Stimulated activated CD8-positive, alpha-beta memory T cell treated with anti-CD3 and anti-CD28 coated beads, Interleukin-4, amount 100 ng/mL, for 1 hour (primary cell): ENCODE measurements around the gene MACROD2.

Experiments used
- DNase-seq, 2 donors: peaks; one replicate each; pipeline ENCODE4 v3.0.0-alpha.2; 2020; ENCODE audit warnings: low read depth in 2 of 2, low spot score in 1 of 2

Gene MACROD2

DNA sequence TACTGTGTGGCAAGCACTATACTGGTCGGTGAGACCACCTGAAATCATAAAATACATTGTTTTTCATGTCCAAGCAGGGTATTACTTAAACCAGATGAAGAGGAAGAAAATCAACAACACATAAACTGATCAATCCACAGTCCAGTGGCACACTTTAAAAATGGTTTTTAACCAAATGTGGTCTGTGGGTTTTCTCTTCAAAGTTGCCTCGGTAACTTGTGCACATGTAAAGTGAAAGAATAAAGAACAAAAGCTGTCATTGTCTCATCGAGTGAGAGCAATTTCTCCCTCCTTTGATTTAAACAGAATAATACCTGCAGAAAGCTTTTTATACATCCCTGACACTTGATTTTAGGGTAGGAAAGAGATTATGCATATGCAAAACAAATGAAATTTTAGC, 338.4 kb downstream of the MACROD2 start:
- no peak for DNase-seq

DNA sequence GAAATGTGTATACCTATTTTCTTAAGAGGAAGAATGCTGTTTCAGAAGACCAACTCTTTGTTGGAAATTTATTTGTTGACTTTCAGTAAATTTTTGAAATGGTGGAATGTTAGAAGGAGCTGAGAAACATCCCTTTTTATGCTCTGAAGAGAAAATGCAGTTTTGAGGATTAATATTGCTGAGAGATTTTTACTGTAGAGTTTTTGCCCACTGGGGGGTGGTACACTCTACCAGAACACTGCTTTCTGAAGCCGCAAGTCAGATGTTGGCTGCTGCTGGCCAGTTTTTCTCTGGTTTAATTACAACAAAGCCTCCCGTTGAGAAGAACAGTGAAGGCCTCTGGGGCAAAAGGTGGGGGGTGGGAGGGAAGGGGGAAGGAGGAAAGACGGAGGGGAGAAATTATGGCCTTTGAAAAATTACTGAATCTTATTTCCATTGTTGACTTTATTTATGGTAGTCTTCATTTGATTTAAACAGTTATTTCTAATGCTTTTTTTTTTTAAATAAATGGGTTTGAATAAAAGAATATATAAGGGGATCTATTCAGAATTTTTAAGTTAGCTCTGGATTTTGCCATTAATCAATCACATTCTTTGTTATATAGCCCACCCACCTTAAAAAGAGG, 339.1 kb downstream of the MACROD2 start:
- no peak for DNase-seq

DNA sequence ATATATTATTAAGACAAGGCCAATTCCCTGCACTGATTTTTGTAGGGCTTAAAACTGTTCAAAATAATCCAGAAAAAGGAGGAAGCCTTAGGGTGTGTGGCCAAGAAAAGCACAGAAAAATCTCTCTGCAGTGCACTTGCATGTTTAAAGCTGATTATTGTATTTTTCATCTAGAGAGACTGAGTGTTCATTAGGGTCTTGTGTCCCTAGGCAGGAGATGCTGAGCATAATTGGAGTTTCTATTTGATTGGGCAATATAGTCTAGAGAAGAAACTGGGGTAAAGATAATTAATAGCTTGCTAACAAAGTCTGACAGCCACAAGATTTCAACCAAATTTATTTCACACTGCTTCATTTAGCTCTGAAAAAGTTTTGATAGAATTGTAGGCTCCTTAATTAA, 339.7 kb downstream of the MACROD2 start:
- DNase-seq = no peak

DNA sequence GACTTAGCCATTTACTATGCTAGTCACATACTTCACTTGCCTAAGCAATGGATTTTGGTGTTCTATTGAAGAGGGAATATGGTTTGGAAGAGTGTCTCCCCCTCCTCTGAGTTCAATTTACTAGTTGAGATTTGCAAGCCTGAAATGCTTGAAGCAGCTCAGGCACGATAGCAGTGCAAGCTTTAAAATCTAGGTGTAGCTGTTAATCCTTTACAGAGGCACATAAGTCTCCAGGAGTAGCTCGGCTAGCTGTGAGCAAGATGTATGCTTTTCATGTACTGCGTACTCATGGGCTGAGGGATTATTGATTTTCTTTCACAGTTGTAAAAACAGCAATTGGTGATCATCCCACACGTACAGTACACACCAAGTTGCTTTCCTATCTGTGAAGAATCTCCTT, 341.4 kb downstream of the MACROD2 start:
- DNase-seq = no peak

DNA sequence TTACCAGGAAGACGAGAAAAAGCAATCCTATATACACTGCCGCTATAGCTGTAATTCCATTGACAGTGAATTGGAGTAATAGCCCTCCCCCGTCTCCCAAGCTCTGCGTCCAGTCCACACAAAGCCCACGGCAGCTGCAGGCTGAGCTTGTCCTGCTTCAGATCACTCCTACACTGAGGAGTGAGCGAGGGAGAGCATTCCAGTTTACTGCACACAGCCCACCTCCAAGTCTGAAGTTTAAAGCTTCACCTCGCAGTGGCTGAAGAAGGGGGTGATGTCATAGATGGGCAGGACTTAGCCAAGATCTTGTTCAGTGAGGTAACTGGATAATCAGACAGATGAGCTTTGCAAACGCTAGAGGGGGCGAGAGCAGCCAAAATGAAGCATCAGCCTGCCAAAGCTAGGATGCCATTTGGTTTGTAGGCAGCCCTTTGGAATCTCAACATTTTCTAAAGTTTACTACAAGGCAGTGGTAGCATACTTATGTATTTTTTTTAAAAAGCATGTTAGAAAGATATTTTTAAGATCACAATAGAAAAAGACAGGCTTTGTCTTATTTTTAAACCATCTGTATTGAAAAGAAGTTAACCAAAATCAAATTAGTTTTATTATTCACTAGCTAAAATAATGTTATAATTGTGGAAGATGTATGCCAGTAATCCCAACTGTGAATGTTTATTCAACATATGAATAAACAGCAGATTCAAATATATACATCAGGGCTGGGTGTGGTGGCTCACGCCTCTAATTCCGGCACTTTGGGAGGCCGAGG, 342.3 kb downstream of the MACROD2 start, which contains the start of gene FLRT3:
Gene FLRT3 (minus strand): TSS at position 213 of the 772 bp plus-strand sequence. CDS start 10,106 bp downstream, outside the sequence.
- no peak for DNase-seq

DNA sequence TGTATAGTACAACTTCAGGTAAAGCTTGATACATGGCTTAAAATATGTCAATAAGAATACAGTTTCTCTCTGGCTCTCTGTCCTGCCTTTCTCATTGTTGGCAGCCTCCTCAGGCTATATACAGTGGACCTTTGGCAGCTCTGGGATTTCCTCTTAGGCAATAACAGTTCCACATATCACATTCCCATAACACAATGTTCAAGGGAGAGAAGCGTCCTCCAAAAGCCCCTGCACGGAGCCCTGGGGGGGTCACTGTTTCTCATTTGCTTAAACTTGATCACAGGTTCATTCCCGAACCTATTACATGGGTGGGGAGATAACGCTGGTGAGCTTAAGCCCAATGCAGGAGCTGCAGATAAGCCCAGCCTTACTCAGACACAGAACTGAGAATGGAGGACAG, 346.5 kb downstream of the MACROD2 start:
- no peak for DNase-seq

DNA sequence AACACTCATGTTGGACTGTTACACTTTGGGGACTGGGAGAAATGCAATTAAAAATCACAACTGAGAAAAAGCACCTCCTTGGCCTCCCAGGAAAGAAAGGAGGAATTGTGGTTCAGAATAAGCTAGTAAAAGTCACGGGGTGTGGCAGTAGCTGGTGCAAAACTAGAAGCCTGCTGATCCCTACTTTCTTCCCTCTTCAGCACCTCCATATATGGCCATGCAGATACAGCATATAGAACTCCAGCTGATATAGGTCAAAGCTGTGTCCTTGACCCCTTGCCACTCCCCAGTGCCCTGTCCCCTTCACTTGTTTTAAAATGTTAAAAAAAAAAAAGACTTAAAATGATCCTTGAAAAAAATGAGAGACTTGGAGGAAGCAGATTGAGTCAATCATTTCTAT, 347.6 kb downstream of the MACROD2 start:
- DNase-seq = no peak

DNA sequence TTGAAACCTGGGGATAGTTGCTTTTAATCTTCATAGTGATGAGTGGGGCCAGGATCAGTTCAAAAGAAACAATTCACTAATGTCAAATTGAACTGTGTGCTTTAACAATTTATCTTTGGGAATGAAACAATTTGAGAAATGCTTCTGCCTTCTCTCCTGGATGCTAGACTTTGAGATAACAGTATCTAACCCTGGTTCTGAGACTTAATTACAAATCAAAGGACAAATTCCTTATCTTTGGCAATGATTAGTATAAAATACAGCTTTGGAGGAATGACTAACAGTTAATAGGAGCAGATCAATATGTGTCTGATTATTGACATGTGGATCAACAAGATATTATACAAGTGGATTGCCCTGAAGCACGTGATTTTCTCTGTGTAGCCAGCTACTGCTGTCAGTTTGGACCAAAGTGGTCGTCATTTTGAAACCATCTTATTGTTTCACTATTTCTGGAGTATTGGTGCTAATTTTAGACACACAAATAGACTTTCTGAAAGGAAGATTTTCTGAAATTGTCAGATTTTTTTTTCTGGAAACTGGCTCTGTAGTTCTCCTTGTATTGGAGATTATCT, 348.3 kb downstream of the MACROD2 start:
- DNase-seq = no peak

DNA sequence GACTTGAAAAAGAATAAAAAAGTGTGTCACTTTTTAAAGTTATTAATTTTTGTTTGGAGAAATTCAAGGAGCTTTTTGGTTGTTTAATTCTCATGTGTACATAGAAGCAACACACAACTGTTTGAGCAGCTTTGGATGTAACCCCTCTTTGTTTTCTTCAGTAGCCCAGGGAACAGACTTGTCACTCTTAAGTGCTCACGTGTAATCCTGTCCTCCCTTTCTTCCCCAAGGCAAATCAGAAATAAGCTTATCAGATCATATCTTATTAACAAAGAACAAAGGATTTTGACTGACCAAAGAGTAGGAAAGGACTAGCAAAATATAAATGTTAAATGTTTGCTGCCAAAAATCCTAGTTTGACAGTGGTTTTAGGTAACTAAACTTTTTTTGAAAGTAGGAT, 349.4 kb downstream of the MACROD2 start:
- DNase-seq = no peak

DNA sequence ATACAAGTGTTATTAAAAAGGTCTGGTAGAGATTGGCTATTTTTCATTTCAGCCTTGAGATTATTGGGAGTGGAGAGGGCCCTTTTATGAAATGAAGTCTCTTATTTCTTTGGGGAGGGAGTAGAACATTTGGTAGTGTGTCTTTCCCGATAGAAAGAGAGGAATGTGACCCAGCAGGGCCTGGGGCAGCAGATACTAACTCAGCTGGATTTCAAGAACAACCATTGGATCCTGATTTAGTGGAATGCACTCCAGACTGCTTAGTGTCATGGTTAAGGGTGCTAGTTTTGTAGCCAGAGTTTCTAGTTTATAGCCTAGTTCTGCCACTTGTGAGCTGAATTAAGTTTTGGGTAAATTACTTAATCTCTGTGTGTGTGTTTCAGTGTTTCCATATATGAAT, 360.5 kb downstream of the MACROD2 start:
- no peak for DNase-seq

DNA sequence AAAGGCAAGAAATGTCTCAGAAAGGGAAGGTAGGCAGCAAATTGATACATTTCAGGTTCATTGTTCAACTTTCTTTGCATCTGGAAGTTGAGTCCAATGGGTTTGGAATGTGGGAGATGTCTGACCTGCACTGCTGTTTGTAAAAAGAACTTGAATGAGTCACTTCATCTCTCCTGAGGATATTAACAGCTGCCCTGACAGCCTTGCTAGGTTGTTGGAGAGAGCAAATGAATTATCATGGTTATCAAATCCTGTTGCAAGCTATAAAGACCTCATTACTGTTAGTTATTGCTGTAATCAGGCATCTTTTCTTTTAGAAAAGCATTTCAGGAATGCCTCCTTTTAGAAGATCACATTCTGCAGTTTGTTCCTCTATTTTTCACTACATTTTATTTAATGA, 365.1 kb downstream of the MACROD2 start:
- DNase-seq = no peak

DNA sequence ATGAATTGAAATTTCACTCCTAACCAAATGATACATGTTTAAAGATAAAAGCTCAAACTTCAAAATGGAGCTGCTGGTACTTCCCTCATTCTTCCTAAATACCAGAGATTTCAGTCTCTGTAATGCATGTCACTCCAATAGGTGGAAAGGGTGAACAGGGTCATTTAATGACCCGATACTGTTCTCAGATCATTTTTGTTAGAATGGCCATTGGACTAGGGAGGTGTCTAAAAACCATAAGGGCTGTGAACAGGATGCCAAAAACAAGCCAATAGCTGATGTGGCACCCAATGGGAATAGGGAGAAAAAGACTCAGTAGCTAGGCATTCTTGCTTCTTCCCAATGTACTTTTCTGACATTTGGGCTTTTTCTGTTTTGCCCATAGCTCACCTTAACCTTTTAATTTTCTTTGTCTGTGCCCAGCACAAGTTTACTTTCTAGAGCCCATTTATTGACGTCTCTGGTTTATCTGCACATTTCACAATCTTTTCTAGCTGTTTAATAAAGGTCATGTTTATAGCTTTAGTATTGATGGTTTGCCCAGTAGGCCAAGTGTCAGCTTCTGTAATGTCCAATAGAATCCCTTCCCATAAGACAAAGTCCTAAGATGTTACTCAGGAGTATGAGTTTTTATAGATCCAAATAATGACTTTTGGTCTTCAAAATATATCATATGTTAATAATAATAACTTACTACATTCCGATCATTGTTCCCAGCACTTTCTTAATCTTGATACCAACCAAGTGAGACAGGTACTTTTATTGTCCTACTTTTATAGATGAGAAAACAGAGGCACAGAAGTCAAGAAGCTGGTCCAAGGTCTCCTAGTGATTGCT, 366.4 kb downstream of the MACROD2 start:
- DNase-seq = no peak

DNA sequence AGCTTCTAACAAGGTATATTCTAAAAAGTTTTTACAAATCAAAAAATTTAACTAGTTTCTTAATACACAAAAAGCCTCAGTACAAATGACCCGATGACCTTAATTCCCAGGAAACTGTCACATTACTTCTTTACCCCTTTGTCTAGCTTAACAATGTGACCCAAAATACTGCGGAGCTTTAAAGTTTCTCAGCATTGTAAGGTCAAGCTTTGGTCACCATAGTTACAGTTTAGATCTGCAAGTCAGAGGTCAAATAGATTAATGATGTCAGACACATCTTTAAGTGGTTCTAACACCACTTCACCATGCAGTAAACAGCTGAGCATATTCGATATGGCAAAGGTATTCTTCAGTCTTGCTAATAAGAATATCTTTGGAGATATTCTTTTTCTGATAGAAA, 378.9 kb downstream of the MACROD2 start:
- no peak for DNase-seq

DNA sequence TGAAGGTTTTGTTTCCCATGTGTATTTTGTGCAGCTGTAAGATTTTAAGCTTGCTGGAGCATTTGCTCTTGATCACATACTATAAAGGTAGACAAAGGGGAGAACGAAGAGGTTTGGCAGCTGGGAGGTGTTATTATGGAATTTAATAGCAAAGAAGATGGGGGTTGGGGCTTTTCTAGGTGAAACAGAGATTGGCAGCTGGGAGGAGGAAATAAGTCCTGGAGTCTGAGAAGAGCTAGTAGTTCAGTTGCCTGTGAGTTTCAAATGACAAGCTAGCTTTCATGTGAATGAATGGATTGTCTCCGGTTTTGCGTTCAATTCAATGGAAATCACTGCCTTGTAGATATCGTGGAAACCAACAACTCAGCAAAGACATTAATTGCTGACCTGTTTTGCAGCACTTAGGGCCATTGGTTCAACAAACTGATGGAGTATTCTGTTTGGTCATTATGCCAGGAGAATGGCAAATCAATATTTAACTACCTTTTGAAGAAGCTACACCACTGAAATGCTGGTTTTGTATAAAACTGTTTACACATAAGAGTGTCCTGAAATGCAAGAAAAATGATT, 380.2 kb downstream of the MACROD2 start:
- no peak for DNase-seq

DNA sequence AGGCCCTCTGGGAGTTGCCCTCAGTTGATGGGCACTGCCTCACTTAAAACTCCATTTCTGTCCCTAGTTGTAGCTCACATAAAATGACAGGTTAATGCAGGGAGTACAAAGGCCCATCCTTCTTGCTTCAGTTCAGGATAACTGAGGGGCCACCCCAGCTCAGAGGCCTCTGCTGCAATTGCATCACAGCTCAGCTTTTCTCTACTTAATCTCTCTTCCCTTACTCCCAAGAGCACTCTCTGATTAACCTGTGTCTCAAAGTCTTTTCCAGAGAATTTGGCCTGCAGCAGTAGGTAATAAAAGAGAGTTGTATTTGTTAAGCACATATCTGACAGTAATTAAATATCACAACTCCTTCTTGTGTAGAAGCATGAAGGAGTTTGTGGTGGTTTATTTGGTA, 383.0 kb downstream of the MACROD2 start:
- DNase-seq = no peak

DNA sequence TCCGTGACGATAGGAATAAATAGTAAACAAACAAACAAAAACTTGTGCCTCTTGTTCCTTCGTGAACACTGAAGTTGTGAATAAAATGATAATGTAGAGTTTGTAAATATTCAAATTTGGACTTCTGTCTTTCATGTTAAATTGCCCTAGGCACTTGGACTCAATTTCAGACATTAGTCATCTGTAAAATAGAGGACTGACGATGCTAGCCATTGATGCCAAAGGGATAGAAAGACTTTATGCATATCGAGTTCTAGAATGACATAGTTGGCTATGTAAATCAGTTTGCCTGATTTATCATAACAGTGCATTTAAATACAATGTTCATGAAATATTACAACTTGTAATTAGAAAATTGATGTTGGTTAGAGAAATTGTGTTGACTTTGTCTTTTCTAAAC, 388.0 kb downstream of the MACROD2 start:
- DNase-seq = no peak

DNA sequence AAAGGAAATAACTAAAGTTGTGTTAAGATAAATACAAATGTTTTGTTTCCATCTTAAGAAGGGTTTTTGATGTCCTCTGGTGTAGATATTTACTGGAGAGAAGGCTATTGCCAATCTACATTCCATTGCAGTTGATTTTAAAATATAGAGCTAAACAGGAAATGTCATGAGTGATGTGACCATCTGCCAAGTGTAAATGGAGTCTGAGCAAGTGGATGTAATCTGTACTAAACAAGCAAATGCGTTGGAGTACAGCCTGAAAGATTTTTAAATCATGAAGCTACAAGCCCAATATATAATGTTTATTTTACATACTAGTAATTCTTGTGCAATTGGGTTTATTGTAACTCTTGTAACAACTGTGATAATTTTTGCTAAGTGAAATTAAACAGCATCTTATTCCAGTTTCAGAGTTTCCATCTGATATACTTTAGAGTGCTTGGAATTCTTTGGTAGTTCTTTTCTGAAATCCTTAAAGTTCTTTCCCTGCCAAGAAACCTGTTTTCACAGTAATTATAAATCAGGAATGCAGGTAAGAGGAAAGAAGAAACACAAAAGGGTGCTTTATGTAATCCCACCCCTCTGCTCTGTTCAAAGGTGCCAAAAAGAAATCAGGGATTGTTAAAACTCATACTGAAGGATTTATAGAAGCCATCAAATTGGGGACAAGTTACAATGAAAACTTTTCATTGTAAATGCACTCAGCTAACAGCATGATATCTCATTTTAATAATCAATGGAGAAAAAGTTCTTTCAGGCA, 389.3 kb downstream of the MACROD2 start:
- no peak for DNase-seq

DNA sequence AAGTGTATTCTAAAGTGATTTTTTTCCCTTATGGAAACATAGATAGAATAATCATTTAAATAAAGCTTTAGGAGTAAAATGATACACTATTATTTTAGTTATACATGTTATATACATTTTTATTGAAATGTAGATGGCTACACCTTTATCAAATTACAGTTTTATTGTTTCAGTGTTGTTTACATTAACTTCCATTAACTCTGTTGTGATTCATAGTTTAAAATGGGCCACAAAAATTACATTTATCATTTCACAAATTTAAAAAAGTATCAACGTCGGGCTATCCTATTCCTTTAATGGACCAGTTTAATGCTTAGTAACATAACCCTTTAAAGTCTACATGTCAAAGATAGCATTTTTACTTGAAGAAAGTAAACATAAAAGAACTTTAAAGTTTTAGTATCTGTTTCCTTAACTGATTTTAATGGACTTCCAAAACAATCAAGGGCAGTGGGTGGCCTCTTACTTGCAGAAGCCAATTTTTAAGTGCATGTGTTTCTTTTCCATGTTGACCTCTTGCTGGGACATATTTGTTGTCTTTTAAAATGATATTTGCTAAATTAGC, 389.9 kb downstream of the MACROD2 start:
- DNase-seq = no peak

DNA sequence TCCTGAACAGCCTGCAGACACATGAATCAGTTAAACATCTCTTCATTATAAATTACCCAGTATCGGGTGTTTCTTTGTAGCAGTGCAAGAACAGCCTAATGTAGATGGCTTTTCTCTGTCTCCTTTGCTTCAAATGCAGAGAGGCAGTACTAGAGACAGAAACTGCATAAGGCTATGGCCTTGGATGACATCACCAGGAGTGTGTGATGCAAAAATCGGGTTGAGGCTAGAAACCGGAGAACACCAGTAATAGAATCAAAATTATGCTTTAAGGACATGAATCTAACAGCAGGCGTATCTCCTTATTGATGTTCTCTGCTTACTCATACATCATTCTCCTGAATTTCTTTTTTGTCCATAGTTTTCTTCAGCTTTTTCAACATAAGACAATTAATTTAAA, 391.4 kb downstream of the MACROD2 start:
- DNase-seq = no peak

DNA sequence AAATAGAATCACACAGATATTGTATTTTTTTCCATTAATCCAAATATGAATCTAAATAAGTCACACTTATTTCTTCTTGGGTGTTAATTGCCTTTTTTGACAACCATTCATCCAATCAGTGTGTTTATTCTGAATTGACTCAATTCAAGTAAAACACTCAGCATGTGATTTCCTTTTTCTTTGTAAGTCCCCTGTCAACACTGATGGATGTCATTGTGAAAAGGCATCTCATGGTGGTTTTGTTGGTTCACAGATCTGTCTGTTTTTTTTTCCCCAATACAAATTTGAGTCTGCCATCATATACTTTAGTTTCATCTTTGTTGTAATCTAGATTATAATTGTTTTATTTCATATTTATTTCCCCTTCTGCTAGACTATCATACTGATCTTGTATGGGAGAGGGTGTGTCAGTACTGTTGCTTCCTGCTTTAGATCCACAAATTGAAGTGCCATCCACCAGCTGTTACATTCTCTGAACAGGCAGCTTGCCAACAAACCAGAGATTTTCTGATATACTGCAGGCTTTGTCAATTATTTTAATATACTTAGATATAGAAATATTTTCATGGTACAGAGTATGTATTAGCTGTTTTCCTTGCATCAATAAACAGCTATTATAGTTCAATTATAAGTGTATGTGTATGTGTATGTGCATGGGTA, 406.3 kb downstream of the MACROD2 start:
- no peak for DNase-seq
